MCF 10A (cell line): ENCODE measurements around the gene OR2B2. TPM values are rescaled to one million over a fixed set of nuclear protein-coding genes. Genes with fewer than 3 reads are reported as not detected.

Experiments used
- BruUV-seq: library from RNA; stranded (reverse); fragments of 400-500 nt; replicated peaks from 2 replicates; lab custom pipeline; 2021; lab: Mats Ljungman, UMichigan
- CTCF ChIA-PET: fragments of 300-600 bp; sonication (Branson Sonifier 250); formaldehyde crosslinking; extraction: SDS; loops from one replicate; lab custom pipeline; 2021; ENCODE audit warnings: antibody characterized with exemption, inconsistent platforms; lab: Yijun Ruan, JAX
- POLR2A ChIA-PET: fragments of 300-600, 350-650 bp; sonication (Branson Sonifier 250); formaldehyde crosslinking; extraction: SDS; loops from one replicate; lab custom pipeline; 2020; ENCODE audit warnings: antibody characterized with exemption, inconsistent platforms; lab: Yijun Ruan, JAX
- DNase-seq: peaks from one replicate; pipeline ENCODE4 v3.0.0-alpha.2; 2018; ENCODE audit not compliant: unreplicated experiment
- H3K27ac Mint-ChIP-seq: one replicate; pipeline ENCODE4 v1.8.0; 2022; ENCODE audit warnings: mild to moderate bottlenecking, low read depth, mixed read lengths; ENCODE audit not compliant: unreplicated experiment
- H3K27me3 Mint-ChIP-seq: one replicate; pipeline ENCODE4 v1.8.0; 2022; ENCODE audit warnings: mixed read lengths; ENCODE audit not compliant: insufficient read depth, unreplicated experiment
- H3K36me3 Mint-ChIP-seq: one replicate; pipeline ENCODE4 v1.8.0; 2022; ENCODE audit warnings: mild to moderate bottlenecking, moderate library complexity, mixed read lengths; ENCODE audit not compliant: insufficient read depth, unreplicated experiment
- H3K4me1 Mint-ChIP-seq: one replicate; pipeline ENCODE4 v1.8.0; 2022; ENCODE audit warnings: mixed read lengths; ENCODE audit not compliant: insufficient read depth, unreplicated experiment
- H3K4me3 Mint-ChIP-seq: one replicate; pipeline ENCODE4 v1.8.0; 2022; ENCODE audit warnings: mild to moderate bottlenecking, moderate library complexity, mixed read lengths; ENCODE audit not compliant: unreplicated experiment
- H3K9me3 Mint-ChIP-seq: one replicate; pipeline ENCODE4 v1.8.0; 2022; ENCODE audit warnings: mixed read lengths; ENCODE audit not compliant: unreplicated experiment
- CTCF ChIP-seq: fragments of 200-600 bp; IDR thresholded peaks from one replicate; pipeline ENCODE4 v1.8.0; 2022; ENCODE audit warnings: antibody characterized with exemption, mild to moderate bottlenecking; ENCODE audit not compliant: unreplicated experiment
- intact Hi-C: fragments of 100-400 bp; cut with micrococcal nuclease; formaldehyde crosslinking; loops from 2 replicates; pipeline ENCODE4 v1.14.1; 2022
- total RNA-seq: library from RNA; stranded (reverse); gene quantifications from 2 replicates; pipeline ENCODE4 v1.2.3, GENCODE V29; 2022

Gene OR2B2
- total RNA-seq, 1 experiment from 2014 or later = not detected

- H3K9me3 Mint-ChIP-seq = no peaks in the 10 kb centered on the region
- CTCF ChIA-PET = interaction anchor here (0.9 kb wide), 1 partner anchor 13 kb away, joined by 4 read pairs; no protein-coding TSS in a partner anchor
- H3K27ac Mint-ChIP-seq = peak overlapping the region; percentile 3
- no TSS peak for BruUV-seq
- intact Hi-C loops = no loop called here
- peak; percentile 45 for DNase-seq
- H3K4me3 Mint-ChIP-seq = no peak overlapping the region
- POLR2A ChIA-PET = interaction anchor here (0.6 to 18.7 kb wide), 5 partner anchors 9 to 716 kb away, joined by 3 to 826 read pairs (median 6); a partner anchor contains a TSS
- H3K36me3 Mint-ChIP-seq = peaks cover 12% of the 10 kb centered on the region
- no peaks in the 10 kb centered on the region for H3K4me1 Mint-ChIP-seq
- TF ChIP-seq CTCF = no peak
- H3K27me3 Mint-ChIP-seq = no peaks in the 10 kb centered on the region
Observed at GRCh38 chr6:27862396-27863066, 49.7 kb downstream of the OR2B2 start.

GRCh38 chr6:27861861-27862260, 50.3 kb downstream of the OR2B2 start:
- intact Hi-C loops = no loop called here
- no peak for DNase-seq
- no peaks in the 10 kb centered on the region for H3K27me3 Mint-ChIP-seq
- no peak overlapping the region for H3K27ac Mint-ChIP-seq
- no peak overlapping the region for H3K4me3 Mint-ChIP-seq
- CTCF ChIA-PET = interaction anchor here (0.9 kb wide), 1 partner anchor 13 kb away, joined by 4 read pairs; no protein-coding TSS in a partner anchor
- peaks cover 12% of the 10 kb centered on the region for H3K36me3 Mint-ChIP-seq
- H3K4me1 Mint-ChIP-seq = no peaks in the 10 kb centered on the region
- TF ChIP-seq CTCF = no peak
- BruUV-seq = no TSS peak
- no peaks in the 10 kb centered on the region for H3K9me3 Mint-ChIP-seq
- POLR2A ChIA-PET = interaction anchor here (0.6 to 18.7 kb wide), 6 partner anchors 10 to 1736 kb away, joined by 3 to 826 read pairs (median 4); a partner anchor contains a TSS

- Mint-ChIP-seq H3K4me3 (no peak overlapping the region), H3K27ac (no peak overlapping the region), H3K4me1 (no peaks in the 10 kb centered on the region), H3K36me3 (peaks cover 12% of the 10 kb centered on the region), H3K9me3 (no peaks in the 10 kb centered on the region), H3K27me3 (no peaks in the 10 kb centered on the region)
- DNase-seq = no peak
- intact Hi-C loops = no loop called here
- POLR2A ChIA-PET = interaction anchor here (0.6 to 18.7 kb wide), 6 partner anchors 11 to 1735 kb away, joined by 3 to 826 read pairs (median 5); a partner anchor contains a TSS
- no TSS peak for BruUV-seq
- TF ChIP-seq CTCF = no peak
- CTCF ChIA-PET = no interaction called here
Observed at GRCh38 chr6:27861276-27861840, 50.8 kb downstream of the OR2B2 start.

Other genes starting within 250 kb of the OR2B2 start
- not detected in 2 replicates for gene OR2B6, start 44.8 kb upstream of the OR2B2 start, total RNA-seq
- gene ZNF165, start 168.2 kb upstream of the OR2B2 start, total RNA-seq = 7.1 and 10.8 TPM in 2 replicates
- gene ZSCAN16, start 212.2 kb upstream of the OR2B2 start, total RNA-seq = 2.6 and 4.4 TPM in 2 replicates
- 26.7 and 27.9 TPM in 2 replicates for gene ZKSCAN8, start 229.5 kb upstream of the OR2B2 start, total RNA-seq